PC-9 (cell line): Measurements from ENCODE around the gene E2F4. TPM values are rescaled to one million over a fixed set of nuclear protein-coding genes. Genes with fewer than 3 reads are reported as not detected.

Experiments
- BruUV-seq: library from RNA; stranded (reverse); fragments of 400-500 nt; replicated peaks from 2 replicates; lab custom pipeline; 2021; lab: Mats Ljungman, UMichigan
- CTCF ChIA-PET: fragments of 300-600 bp; sonication (Branson Sonifier 250); formaldehyde crosslinking; loops from one replicate; lab custom pipeline; 2022; ENCODE audit warnings: antibody characterized with exemption; lab: Charles Lee
- POLR2A ChIA-PET: fragments of 300-600 bp; sonication (Branson Sonifier 250); formaldehyde crosslinking; loops from one replicate; lab custom pipeline; 2022; ENCODE audit warnings: antibody characterized with exemption; ENCODE audit not compliant: unreplicated experiment; lab: Charles Lee
- DNase-seq, 2 experiments: peaks; one replicate each; pipeline versions ENCODE4 v3.0.0 to v3.0.0-alpha.2; 2015 to 2022; ENCODE audit warnings: mixed read lengths in 1 of 2
- H2AFZ ChIP-seq: fragments of 200-600 bp; sonication (generic); 2 replicates; pipeline ENCODE4 v1.8.1; 2017; ENCODE audit warnings: antibody characterized with exemption
- H3F3A ChIP-seq: fragments of 200-600 bp; sonication (generic); 2 replicates; pipeline ENCODE4 v1.8.1; 2017; ENCODE audit warnings: antibody characterized with exemption, mild to moderate bottlenecking, low read depth; ENCODE audit not compliant: insufficient read depth
- H3K27ac ChIP-seq: fragments of 200-600 bp; sonication (generic); 2 replicates; pipeline ENCODE4 v1.6.1; 2016; ENCODE audit warnings: mixed run types
- H3K27me3 ChIP-seq: fragments of 200-600 bp; sonication (generic); 2 replicates; pipeline ENCODE4 v1.6.1; 2016; ENCODE audit warnings: low read depth, mixed run types; ENCODE audit not compliant: insufficient read depth
- H3K36me3 ChIP-seq: fragments of 200-600 bp; sonication (generic); 2 replicates; pipeline ENCODE4 v1.6.1; 2016; ENCODE audit warnings: low read depth, mixed run types
- H3K4me1 ChIP-seq: fragments of 200-600 bp; sonication (generic); replicated peaks from 2 replicates; pipeline ENCODE4 v1.6.1; 2016; ENCODE audit warnings: mixed run types; ENCODE audit not compliant: insufficient read depth
- H3K4me2 ChIP-seq: fragments of 200-600 bp; sonication (generic); 2 replicates; pipeline ENCODE4 v1.6.1; 2017; ENCODE audit warnings: mixed run types
- H3K4me3 ChIP-seq: fragments of 200-600 bp; sonication (generic); 2 replicates; pipeline ENCODE4 v1.6.1; 2016; ENCODE audit warnings: mixed run types
- H3K79me2 ChIP-seq: fragments of 200-600 bp; sonication (generic); 2 replicates; pipeline ENCODE4 v1.6.1; 2017; ENCODE audit warnings: low read depth, mixed run types
- H3K9me2 ChIP-seq: fragments of 200-600 bp; sonication (generic); 2 replicates; pipeline ENCODE4 v1.8.1; 2017; ENCODE audit warnings: mild to moderate bottlenecking; ENCODE audit not compliant: insufficient read depth
- H3K9me3 ChIP-seq: fragments of 200-600 bp; sonication (generic); 2 replicates; pipeline ENCODE4 v1.8.1; 2016; ENCODE audit warnings: low read depth; ENCODE audit not compliant: insufficient read depth
- H4K20me1 ChIP-seq: fragments of 200-600 bp; sonication (generic); 2 replicates; pipeline ENCODE4 v1.8.1; 2017; ENCODE audit not compliant: insufficient read depth
- CTCF ChIP-seq: fragments of 200-600 bp; sonication (generic); conservative IDR thresholded peaks from 2 replicates; pipeline ENCODE4 v1.6.1; 2017; ENCODE audit warnings: mixed run types, antibody characterized with exemption, mild to moderate bottlenecking, moderate library complexity
- EZH2 ChIP-seq: fragments of 200-600 bp; sonication (generic); IDR thresholded peaks from 2 replicates; pipeline ENCODE4 v1.8.0; 2017; ENCODE audit warnings: antibody characterized with exemption, low read depth
- intact Hi-C: fragments of 100-400 bp; cut with micrococcal nuclease; formaldehyde crosslinking; loops from one replicate; pipeline ENCODE4 v1.10.0; 2022; ENCODE audit not compliant: unreplicated experiment
- total RNA-seq: library from RNA; stranded (reverse); gene quantifications from 2 replicates; pipeline ENCODE4 v1.2.3, GENCODE V29; 2021

The E2F4 gene
- total RNA-seq, 1 experiment from 2014 or later = 78.4 TPM

GRCh38 chr16:67183627-67184452 is 8.1 kb upstream of the E2F4 start, which contains the start of gene MATCAP1:
Gene MATCAP1, minus strand, starts transcription at chr16:67183963. Its CDS starts 3,353 bp downstream, at chr16:67180610.
- peak; percentile 93 to 97 for DNase-seq
- Histone ChIP-seq H3K9me3 (no peaks in the 10 kb centered on the region), H3K36me3 (no peaks in the 10 kb centered on the region), H3K27me3 (no peaks in the 10 kb centered on the region), H3K79me2 (peaks cover 16% of the 10 kb centered on the region), H2AFZ (peak within 1 kb of the TSS; percentile 75), H3K4me2 (peak within 1 kb of the TSS; percentile 84), H3K9me2 (no peaks in the 10 kb centered on the region), H4K20me1 (no peaks in the 10 kb centered on the region), H3F3A (peaks cover 25% of the 10 kb centered on the region; the same call in 1 of the 2 replicates), H3K27ac (peak within 1 kb of the TSS; percentile 66), H3K4me1 (peaks cover 46% of the 10 kb centered on the region), H3K4me3 (peak within 1 kb of the TSS; percentile 67)
- TSS peak; percentile 61 for BruUV-seq
- CTCF ChIA-PET = no interaction called here
- no peak for TF ChIP-seq CTCF
- TF ChIP-seq EZH2 = no peak
- POLR2A ChIA-PET = no interaction called here
- intact Hi-C loops = loop anchor here (2.0 kb wide), 1 partner anchor 71 kb away; no protein-coding TSS in a partner anchor

GRCh38 chr16:67184453-67184994 is 7.4 kb upstream of the E2F4 start:
- Histone ChIP-seq H3K4me1 (peaks cover 39% of the 10 kb centered on the region), H3F3A (peaks cover 20% of the 10 kb centered on the region; the same call in 1 of the 2 replicates), H3K27ac (peak overlapping the region; percentile 66; the same call in 1 of the 2 replicates), H4K20me1 (no peaks in the 10 kb centered on the region), H3K27me3 (no peaks in the 10 kb centered on the region), H3K9me3 (no peaks in the 10 kb centered on the region), H3K36me3 (no peaks in the 10 kb centered on the region), H3K4me2 (peak overlapping the region; percentile 84), H3K4me3 (peak overlapping the region; percentile 67), H3K9me2 (no peaks in the 10 kb centered on the region), H3K79me2 (peaks cover 16% of the 10 kb centered on the region), H2AFZ (peak overlapping the region; percentile 75)
- POLR2A ChIA-PET = no interaction called here
- intact Hi-C loops = loop anchor here (2.0 kb wide), 1 partner anchor 72 kb away; no protein-coding TSS in a partner anchor
- CTCF ChIA-PET = interaction anchor here (1.2 kb wide), 1 partner anchor 167 kb away, joined by 4 read pairs; no protein-coding TSS in a partner anchor
- BruUV-seq = no TSS peak
- TF ChIP-seq EZH2 (no peak), CTCF (no peak)
- DNase-seq = no peak

- Histone ChIP-seq H4K20me1 (no peaks in the 10 kb centered on the region), H3K79me2 (peaks cover 16% of the 10 kb centered on the region), H3F3A (peaks cover 20% of the 10 kb centered on the region; the same call in 1 of the 2 replicates), H3K27me3 (no peaks in the 10 kb centered on the region), H2AFZ (no peak overlapping the region), H3K36me3 (no peaks in the 10 kb centered on the region), H3K4me3 (peak overlapping the region; percentile 67; the same call in 1 of the 2 replicates), H3K9me3 (no peaks in the 10 kb centered on the region), H3K4me1 (peaks cover 36% of the 10 kb centered on the region), H3K4me2 (peak overlapping the region; percentile 84), H3K9me2 (no peaks in the 10 kb centered on the region), H3K27ac (no peak overlapping the region)
- intact Hi-C loops = loop anchor here (2.0 kb wide), 1 partner anchor 72 kb away; no protein-coding TSS in a partner anchor
- no TSS peak for BruUV-seq
- CTCF ChIA-PET = interaction anchor here (1.2 kb wide), 1 partner anchor 167 kb away, joined by 4 read pairs; no protein-coding TSS in a partner anchor
- POLR2A ChIA-PET = no interaction called here
- DNase-seq = peak; percentile 52 to 77
- TF ChIP-seq EZH2 = no peak
- peak; percentile 58 for TF ChIP-seq CTCF
Measured at GRCh38 chr16:67184995-67185650, 6.8 kb upstream of the E2F4 start.
